Measurements from ENCODE around the gene RBM41.
"Not testable (repeated sequence)": the region's sequence is repeated elsewhere in the genome, so short reads cannot be mapped to it uniquely, and the experiment has no call there.

DNA sequence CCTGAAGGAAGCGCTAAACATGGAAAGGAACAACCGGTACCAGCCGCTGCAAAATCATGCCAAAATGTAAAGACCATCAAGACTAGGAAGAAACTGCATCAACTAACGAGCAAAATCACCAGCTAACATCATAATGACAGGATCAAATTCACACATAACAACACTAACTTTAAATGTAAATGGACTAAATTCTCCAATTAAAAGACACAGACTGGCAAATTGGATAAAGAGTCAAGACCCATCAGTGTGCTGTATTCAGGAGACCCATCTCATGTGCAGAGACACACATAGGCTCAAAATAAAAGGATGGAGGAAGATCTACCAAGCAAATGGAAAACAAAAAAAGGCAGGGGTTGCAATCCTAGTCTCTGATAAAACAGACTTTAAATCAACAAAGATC is 39.0 kb upstream of the RBM41 start:
- TF ChIP-seq, protein P1, sequence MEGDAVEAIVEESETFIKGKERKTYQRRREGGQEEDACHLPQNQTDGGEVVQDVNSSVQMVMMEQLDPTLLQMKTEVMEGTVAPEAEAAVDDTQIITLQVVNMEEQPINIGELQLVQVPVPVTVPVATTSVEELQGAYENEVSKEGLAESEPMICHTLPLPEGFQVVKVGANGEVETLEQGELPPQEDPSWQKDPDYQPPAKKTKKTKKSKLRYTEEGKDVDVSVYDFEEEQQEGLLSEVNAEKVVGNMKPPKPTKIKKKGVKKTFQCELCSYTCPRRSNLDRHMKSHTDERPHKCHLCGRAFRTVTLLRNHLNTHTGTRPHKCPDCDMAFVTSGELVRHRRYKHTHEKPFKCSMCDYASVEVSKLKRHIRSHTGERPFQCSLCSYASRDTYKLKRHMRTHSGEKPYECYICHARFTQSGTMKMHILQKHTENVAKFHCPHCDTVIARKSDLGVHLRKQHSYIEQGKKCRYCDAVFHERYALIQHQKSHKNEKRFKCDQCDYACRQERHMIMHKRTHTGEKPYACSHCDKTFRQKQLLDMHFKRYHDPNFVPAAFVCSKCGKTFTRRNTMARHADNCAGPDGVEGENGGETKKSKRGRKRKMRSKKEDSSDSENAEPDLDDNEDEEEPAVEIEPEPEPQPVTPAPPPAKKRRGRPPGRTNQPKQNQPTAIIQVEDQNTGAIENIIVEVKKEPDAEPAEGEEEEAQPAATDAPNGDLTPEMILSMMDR (IDR thresholded peaks at IDR 0.05), result not testable (repeated sequence)
- not testable (repeated sequence) for TF ChIP-seq POLR2A (IDR thresholded peaks at IDR 0.05)

All from esophagus squamous epithelium (tissue), 4 donors.